Thyroid gland (tissue), 4 donors: Measurements from ENCODE around the gene VAMP8.

Experiments
- POLR2A ChIP-seq, 2 donors: fragments of 450-650 bp; IDR thresholded peaks; one replicate each; pipeline ENCODE4 v1.6.1; 2017; ENCODE audit warnings: antibody characterized with exemption in 2 of 2, mild to moderate bottlenecking in 2 of 2, moderate library complexity in 1 of 2
- TF ChIP-seq, protein P1 (sequence below), 6 experiments: fragments of 200-600 bp in 3 of 6; fragments of 450-650 bp in 3 of 6; sonication (generic) in 3 of 6; IDR thresholded peaks; one replicate each; pipeline ENCODE4 v1.5.1; 2016 to 2019; ENCODE audit warnings: antibody characterized with exemption in 6 of 6, mild to moderate bottlenecking in 2 of 6, inconsistent platforms in 1 of 6, moderate library complexity in 1 of 6

- TF ChIP-seq, protein P1, sequence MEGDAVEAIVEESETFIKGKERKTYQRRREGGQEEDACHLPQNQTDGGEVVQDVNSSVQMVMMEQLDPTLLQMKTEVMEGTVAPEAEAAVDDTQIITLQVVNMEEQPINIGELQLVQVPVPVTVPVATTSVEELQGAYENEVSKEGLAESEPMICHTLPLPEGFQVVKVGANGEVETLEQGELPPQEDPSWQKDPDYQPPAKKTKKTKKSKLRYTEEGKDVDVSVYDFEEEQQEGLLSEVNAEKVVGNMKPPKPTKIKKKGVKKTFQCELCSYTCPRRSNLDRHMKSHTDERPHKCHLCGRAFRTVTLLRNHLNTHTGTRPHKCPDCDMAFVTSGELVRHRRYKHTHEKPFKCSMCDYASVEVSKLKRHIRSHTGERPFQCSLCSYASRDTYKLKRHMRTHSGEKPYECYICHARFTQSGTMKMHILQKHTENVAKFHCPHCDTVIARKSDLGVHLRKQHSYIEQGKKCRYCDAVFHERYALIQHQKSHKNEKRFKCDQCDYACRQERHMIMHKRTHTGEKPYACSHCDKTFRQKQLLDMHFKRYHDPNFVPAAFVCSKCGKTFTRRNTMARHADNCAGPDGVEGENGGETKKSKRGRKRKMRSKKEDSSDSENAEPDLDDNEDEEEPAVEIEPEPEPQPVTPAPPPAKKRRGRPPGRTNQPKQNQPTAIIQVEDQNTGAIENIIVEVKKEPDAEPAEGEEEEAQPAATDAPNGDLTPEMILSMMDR (IDR thresholded peaks at IDR 0.05): no peak
- TF ChIP-seq POLR2A (IDR thresholded peaks at IDR 0.05): no peak
These were observed 12.8 kb downstream of the VAMP8 start for GRCh38 chr2:85589982-85590791.
